HG03139 (cell line): ENCODE results near the gene FGB.

Experiments
- ATAC-seq: cut with Tn5 transposase; IDR thresholded peaks from one replicate; pipeline ENCODE4 v1.9.1; 2021; ENCODE audit not compliant: unreplicated experiment

Gene FGB

DNA sequence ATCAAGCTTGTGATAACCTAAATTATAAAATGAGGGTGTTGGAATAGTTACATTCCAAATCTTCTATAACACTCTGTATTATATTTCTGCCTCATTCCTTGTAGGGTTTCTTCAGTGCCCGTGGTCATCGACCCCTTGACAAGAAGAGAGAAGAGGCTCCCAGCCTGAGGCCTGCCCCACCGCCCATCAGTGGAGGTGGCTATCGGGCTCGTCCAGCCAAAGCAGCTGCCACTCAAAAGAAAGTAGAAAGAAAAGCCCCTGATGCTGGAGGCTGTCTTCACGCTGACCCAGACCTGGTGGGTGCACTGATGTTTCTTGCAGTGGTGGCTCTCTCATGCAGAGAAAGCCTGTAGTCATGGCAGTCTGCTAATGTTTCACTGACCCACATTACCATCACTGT is 2.9 kb downstream of the FGB start:
- no peak for ATAC-seq

GRCh38 chr4:154566639-154567204 is 3.9 kb downstream of the FGB start:
- no peak for ATAC-seq

DNA sequence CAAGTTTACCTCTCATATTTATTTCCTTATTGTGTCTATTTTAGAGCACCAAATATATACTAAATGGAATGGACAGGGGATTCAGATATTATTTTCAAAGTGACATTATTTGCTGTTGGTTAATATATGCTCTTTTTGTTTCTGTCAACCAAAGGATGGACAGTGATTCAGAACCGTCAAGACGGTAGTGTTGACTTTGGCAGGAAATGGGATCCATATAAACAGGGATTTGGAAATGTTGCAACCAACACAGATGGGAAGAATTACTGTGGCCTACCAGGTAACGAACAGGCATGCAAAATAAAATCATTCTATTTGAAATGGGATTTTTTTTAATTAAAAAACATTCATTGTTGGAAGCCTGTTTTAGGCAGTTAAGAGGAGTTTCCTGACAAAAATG is 6.2 kb downstream of the FGB start:
- ATAC-seq, result no peak

- no peak for ATAC-seq
Observed at GRCh38 chr4:154569584-154569983, 6.8 kb downstream of the FGB start.

- ATAC-seq, result no peak
Observed at GRCh38 chr4:154573190-154573870, 10.5 kb downstream of the FGB start.

DNA sequence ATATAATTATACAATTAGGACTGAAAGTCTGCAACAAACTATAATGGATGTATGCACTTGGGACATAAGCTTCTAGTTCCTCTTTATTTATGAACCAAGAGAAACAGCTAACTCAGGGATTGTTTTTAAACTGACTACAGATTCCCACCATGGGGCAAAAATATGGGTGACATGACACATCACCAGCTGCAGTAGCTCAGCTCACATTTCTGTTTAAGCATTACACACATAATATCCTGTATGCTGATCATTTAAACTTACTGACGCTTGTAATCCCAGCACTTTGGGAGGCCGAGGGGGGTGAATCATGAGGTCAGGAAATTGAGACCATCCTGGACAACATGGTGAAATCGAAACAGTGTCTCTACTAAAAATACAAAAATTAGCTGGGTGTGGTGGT is 11.5 kb downstream of the FGB start:
- ATAC-seq, result no peak

GRCh38 chr4:154577324-154577723 is 14.5 kb downstream of the FGB start:
- no peak for ATAC-seq

- no peak for ATAC-seq
Observed at GRCh38 chr4:154578919-154579318, 16.1 kb downstream of the FGB start.

GRCh38 chr4:154579927-154580326 is 17.1 kb downstream of the FGB start:
- no peak for ATAC-seq

DNA sequence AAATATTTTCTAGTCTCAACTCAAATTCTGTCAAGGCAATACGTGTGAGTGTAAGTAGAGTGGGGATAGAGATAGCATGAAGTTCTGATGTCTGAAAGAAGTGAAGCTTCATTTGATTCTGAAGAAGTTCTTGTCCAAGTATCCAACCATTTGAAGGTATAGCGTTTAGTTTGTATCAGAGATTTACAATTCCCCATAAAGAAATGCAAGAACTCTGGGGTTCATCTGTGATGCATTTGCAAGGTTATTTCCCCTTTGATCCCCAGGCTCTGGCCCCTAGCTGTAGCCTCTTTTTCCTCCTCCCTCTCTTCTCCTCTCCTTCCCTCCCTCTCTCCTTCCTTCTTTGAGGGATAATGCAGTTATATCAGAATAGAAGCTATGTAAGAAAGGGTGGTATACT is 19.9 kb downstream of the FGB start:
- no peak for ATAC-seq

GRCh38 chr4:154583230-154583629 is 20.4 kb downstream of the FGB start:
- no peak for ATAC-seq

DNA sequence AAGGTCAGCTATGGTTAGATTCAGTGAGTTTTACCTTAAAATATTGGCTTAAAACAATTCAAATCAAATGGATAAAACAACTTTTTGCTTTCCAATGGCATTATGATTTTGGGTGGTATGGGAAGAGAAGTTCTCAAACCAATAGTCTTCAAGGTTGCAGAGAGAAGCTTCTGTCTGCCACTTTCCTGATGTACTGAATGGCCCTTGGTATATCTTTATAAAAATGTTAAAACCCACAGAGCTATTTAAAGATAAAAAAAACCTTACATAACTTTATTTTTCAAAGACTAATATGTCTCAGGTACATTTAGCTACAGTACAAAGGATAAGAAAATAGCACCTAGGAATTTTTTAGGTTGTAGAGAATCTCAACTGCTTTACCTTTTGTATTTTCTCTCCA is 20.9 kb downstream of the FGB start:
- no peak for ATAC-seq

DNA sequence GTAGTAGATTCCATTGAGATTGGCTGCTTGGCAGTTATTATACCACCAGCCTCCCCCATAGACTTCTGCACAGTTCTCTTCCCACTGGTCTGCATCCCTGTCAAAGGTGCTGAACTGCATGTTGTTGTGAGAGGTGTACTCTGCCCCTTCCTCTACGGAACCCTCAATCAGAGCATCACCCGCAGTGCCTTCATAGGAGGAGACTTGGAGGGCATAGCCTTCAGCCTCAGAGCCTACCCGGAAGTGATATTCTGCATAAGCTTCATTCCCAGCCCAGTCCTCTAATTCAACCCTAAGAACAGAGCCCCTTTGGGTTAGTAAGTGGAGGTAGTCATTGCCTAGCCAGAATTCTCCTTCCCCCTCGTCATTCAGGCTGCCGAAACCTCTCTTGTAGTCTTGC is 21.4 kb downstream of the FGB start:
- ATAC-seq, result no peak

DNA sequence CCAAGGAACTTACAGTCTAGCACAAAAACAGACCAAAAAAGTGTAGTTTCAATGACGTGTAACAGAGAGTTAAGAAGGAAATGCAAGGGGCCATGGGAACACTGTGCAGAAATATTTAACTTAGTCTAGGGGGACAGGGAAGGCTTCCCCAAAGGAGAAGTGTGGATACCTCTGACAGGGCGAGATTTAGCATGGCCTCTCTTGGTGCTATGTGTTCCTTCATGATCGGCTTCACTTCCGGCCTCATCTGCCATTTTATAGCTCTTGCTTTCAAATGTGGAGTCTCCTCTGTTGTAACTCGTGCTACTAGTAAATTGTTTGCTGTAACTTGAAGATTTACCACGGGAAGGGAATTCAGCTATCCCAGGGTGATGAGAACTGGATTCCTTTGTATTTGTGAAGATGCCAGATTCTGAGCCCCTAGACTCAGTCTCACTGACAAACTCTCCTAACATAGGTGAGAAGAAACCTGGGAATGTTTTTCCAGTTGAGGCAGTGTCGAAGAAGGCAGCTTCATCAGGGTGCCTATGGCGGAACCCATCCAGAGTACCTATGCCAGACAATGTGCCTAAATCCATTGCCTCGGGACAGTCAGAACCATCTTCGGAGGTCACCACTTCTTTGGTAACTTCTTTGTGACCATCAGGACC is 22.7 kb downstream of the FGB start:
- no peak for ATAC-seq

GRCh38 chr4:154586296-154587033 is 23.7 kb downstream of the FGB start:
- ATAC-seq, result no peak

- no peak for ATAC-seq
Observed at GRCh38 chr4:154588198-154588597, 25.4 kb downstream of the FGB start.

DNA sequence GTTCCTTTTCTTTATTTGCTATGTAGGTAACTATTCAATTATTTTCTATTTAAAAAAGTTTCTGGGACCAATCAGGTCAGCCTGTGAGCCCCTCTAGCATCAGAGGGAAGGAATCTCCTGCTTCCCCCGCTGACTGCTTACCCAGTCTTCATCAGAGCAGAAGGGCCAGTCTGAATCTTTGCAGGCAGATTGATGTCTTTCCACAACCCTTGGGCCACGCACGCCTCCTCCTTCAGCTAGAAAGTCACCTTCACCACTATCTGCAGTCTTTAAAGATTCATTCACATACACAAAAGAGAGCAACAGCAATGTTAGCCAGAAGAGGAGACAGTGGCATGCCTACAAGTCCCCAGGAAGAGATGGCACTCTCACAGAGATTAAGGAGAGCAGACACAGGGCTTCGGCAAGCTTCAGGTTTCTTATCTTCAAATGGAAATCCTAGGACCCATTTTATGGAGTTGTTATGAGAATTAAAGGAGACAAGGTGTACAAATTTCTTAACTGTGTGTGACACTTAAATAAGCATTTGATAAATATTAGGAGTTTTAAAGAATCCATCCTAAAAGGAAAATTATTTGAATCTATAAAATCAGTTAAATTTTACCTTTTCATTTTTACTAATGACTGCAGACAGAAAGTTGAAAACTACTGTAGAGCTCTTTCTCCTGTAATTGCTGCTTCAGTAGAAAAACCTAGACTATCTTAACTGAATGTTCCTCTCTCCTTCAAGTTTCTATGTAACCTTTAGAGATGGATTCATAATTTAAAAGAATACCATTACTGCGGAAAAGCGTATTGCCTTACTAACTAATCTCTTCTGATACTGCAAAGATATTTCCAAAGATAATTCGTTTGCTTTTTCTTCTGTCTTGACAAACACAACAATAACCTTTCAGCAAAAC is 26.7 kb downstream of the FGB start:
- no peak for ATAC-seq

DNA sequence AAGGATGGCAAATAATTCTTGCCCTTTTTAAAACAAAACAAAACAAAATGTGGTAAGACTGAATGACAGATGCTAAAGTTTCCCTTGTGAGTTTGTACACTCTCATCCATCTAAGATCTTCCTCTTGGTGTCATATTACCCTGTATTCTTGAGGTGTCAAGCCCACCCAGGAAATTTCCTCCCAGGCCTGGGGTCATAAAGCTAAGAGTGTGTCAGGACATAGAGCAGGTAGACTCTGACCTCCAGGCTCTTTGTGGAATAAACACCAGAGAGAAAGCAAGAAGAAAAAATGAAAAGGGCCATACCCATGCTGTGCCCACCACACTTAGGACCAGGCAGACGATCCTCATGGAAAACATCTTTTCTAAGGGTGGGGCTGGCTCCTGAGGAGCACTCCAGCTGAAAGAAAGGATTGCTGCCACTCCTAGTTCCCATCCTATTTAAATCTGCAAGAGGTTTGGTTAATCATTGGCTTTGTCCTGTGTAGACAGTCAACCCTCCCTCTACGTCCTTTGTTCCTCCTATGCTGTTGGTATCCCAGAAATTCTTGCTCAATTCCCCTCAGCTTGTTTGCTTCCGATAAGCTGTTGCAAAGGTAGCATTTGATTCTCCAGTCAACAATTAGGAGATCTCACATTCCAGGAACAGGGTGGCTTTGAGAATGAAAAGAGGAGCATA is 27.7 kb downstream of the FGB start, which contains the start of gene FGA:
Gene FGA, minus strand, starts transcription at position 414 of the 678 bp plus-strand sequence. Its CDS starts 55 bp downstream, at position 359.
- no peak for ATAC-seq

GRCh38 chr4:154591890-154592289 is 29.1 kb downstream of the FGB start:
- ATAC-seq, result no peak

DNA sequence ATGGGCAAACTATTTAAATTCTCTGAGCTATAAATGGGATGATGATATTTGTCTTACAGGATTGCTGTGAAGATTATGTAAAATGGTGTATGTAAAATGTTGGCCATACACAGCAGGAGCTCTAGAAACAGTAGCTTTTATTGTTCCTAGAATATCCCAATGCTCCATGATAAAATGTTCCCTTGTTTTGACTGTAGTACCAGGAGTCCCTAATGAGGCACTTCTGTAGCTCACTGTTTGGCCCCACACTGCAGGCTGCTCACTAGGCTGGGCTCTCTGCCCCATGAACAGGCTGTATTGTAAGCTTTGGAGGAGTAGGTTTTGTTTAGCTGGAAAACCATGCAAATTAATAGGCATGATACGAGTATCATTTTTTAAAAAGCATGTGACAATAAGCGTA is 31.1 kb downstream of the FGB start:
- ATAC-seq, result no peak
